Esophagus squamous epithelium (tissue), 4 donors: ENCODE data around the gene ELOVL3.

ENCODE experiments used
- POLR2A ChIP-seq, 4 donors: fragments of 450-650 bp; IDR thresholded peaks; one replicate each; pipeline ENCODE4 v1.6.1; 2017; ENCODE audit warnings: antibody characterized with exemption in 4 of 4, mild to moderate bottlenecking in 4 of 4, moderate library complexity in 3 of 4
- TF ChIP-seq, protein P1 (sequence below), 6 experiments: fragments of 450-650 bp in 4 of 6; fragments of 200-600 bp in 2 of 6; sonication (generic) in 2 of 6; IDR thresholded peaks; one replicate each; pipeline ENCODE4 v1.5.1; 2016 to 2019; ENCODE audit warnings: antibody characterized with exemption in 6 of 6, mild to moderate bottlenecking in 4 of 6, moderate library complexity in 4 of 6

DNA sequence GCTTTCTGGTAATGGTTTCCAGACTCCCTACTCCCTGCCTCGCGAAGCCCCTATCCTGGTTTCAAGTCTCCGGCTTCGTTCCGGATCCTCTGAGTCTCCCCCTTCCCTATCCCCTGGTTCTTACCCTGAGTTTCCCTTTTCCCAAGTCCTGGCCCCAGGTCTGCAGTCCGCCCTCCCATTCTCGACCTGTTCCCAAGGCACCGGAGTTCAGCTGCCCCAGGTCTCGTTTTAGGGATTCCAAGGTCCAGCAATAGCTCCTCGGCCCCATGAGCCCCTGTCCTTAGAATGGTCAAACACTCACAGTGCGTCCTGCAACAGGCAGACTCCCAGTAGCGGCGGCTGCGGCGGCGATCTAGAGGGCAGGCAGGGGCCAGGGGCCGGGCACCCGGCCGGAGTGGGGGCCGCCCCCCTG is 14.9 kb downstream of the ELOVL3 start:
- TF ChIP-seq, protein P1, sequence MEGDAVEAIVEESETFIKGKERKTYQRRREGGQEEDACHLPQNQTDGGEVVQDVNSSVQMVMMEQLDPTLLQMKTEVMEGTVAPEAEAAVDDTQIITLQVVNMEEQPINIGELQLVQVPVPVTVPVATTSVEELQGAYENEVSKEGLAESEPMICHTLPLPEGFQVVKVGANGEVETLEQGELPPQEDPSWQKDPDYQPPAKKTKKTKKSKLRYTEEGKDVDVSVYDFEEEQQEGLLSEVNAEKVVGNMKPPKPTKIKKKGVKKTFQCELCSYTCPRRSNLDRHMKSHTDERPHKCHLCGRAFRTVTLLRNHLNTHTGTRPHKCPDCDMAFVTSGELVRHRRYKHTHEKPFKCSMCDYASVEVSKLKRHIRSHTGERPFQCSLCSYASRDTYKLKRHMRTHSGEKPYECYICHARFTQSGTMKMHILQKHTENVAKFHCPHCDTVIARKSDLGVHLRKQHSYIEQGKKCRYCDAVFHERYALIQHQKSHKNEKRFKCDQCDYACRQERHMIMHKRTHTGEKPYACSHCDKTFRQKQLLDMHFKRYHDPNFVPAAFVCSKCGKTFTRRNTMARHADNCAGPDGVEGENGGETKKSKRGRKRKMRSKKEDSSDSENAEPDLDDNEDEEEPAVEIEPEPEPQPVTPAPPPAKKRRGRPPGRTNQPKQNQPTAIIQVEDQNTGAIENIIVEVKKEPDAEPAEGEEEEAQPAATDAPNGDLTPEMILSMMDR (IDR thresholded peaks at IDR 0.05) = no peak
- TF ChIP-seq POLR2A (IDR thresholded peaks at IDR 0.05) = no peak
